ENCODE data around the gene PLA2G15. TPM values are rescaled to one million over a fixed set of nuclear protein-coding genes. Genes with fewer than 3 reads are reported as not detected.

PLA2G15 gene
- total and polyA plus RNA-seq, 2 experiments from 2014 or later, result 24.8 to 36.2 TPM

DNA sequence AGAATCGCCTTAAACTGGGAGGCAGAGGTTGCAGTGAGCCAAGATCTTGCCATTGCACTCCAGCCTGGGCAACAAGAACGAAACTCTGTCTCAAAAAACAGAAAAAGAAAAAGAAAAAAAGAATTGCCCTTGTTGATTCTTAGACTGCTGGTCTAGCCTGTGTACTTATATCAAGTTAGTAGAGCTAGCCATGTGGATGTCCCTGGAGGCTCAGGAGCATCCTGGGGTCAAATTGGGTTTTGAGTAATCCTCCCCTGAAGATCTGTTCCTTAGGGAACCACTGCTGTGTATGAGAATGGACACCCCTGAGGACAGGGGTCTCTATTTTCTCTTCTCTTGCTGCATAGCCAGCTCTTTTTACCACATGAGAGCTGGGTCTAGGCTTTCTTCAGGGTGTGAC, 44.0 kb downstream of the PLA2G15 start:
- Histone ChIP-seq H3K27ac (peak overlapping the region; percentile 87; the same call in 1 of the 2 replicates), H3K9me3 (ENCODE audit: low read depth) (no peaks in the 10 kb centered on the region), H3K9ac (no peak overlapping the region), H2AFZ (no peak overlapping the region), H3K36me3 (ENCODE audit: low read depth) (peaks cover 22% of the 10 kb centered on the region), H3K4me2 (ENCODE audit: unreplicated experiment) (peak overlapping the region; percentile 46), H3K4me1 (ENCODE audit: insufficient read depth) (peaks cover 44% of the 10 kb centered on the region), H3K9me2 (ENCODE audit: insufficient read depth) (no peaks in the 10 kb centered on the region), H3K4me3 (no peak overlapping the region), H3K79me2 (ENCODE audit: insufficient read depth) (peaks cover 90% of the 10 kb centered on the region), H3F3A (ENCODE audit: insufficient read depth) (peaks cover 37% of the 10 kb centered on the region), H3K27me3 (replicated peaks; ENCODE audit: insufficient read depth) (no peaks in the 10 kb centered on the region), H4K20me1 (ENCODE audit: insufficient read depth) (0 out of 2 replicates have a peak, but pooled peaks cover 3% of the 10 kb centered on the region)
- WGBS, 2 experiments (ENCODE audit: low coverage in 1 of 2, low lambda C conversion rate in 2 of 2, missing lambda C conversion rate in 2 of 2), result 90 to 92% methylated on average over 2 of the region's 2 CpGs
- DNase-seq, result no peak
- in situ Hi-C loops (cut with MboI), result no loop called here
- TF ChIP-seq EZH2phosphoT487 (IDR thresholded peaks at IDR 0.05; ENCODE audit: insufficient read depth, low read depth) (no peak), EZH2 (IDR thresholded peaks at IDR 0.05; ENCODE audit: insufficient read depth, poor library complexity, severe bottlenecking) (no peak)

DNA sequence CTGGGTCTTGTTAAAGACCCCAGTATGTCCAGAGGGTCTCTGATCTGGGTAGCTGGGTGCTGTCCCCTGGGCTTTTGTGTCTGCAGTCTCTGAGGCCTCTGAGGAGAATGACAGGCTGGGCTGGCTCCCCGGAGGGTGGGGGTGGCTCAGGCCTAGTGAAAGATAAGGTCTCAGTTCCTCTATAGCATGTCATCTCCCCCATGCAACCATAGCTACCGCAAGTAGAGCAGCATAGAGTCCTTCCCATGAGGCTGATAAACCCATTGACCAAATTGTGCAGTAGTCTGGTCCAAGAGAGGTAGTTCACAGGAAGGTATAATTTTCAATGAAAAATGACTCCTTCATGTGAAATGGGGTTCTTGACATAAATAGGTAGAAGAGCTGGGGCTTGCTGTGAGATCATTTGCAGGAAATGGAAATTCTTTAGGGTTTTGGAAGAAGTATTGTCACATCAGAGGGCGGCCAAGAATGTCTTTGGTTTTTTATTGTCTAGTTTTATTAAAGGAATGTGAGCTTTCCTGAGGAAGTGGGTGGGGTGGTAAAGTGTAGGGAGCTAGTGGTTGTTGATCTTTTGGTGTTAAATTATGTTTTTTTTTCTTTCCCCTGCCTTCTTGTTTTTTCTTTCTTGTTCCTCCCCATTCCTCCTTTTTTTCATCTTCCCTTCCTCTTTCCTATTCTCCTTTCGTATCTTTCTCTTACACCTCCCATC, 44.6 kb downstream of the PLA2G15 start:
- Histone ChIP-seq H4K20me1 (ENCODE audit: insufficient read depth) (0 out of 2 replicates have a peak, but pooled peaks cover 3% of the 10 kb centered on the region), H3K27ac (peak overlapping the region; percentile 87)
- DNase-seq, result peak; percentile 54

DNA sequence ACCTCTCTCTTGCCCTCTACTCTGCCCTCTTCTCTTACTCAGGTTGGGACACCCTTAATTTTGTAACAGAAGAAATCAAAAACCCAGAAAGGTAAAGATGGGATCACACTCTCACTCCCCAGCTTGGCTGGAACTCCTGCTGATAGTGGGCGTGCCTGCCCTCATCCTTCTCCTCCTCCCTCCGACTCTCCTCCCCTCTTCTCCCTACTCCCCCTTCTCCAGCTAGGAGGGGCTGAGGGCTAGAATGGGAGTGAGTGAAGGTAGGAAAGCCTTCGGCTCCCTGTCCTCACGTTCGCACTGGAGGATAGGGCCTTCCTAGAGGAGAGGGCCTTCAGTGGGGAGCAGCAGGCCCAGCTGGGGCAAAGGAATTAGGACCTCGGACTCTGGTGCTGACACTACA, 45.3 kb downstream of the PLA2G15 start:
- H3K9me2 ChIP-seq (ENCODE audit: insufficient read depth), result no peaks in the 10 kb centered on the region
- no peak overlapping the region for H2AFZ ChIP-seq
- no peak for DNase-seq
- peak overlapping the region; percentile 11 for H3K27ac ChIP-seq
- H3K9me3 ChIP-seq (ENCODE audit: low read depth), result no peaks in the 10 kb centered on the region
- peaks cover 44% of the 10 kb centered on the region for H3K4me1 ChIP-seq (ENCODE audit: insufficient read depth)
- H3K79me2 ChIP-seq (ENCODE audit: insufficient read depth), result peaks cover 90% of the 10 kb centered on the region
- 0 out of 2 replicates have a peak, but pooled peaks cover 3% of the 10 kb centered on the region for H4K20me1 ChIP-seq (ENCODE audit: insufficient read depth)
- peaks cover 27% of the 10 kb centered on the region for H3K36me3 ChIP-seq (ENCODE audit: low read depth)
- TF ChIP-seq EZH2phosphoT487 (IDR thresholded peaks at IDR 0.05; ENCODE audit: insufficient read depth, low read depth) (no peak), EZH2 (IDR thresholded peaks at IDR 0.05; ENCODE audit: insufficient read depth, poor library complexity, severe bottlenecking) (no peak)
- 88 to 89% methylated on average over 5 to 6 of the region's 6 CpGs for WGBS, 2 experiments (ENCODE audit: low coverage in 1 of 2, low lambda C conversion rate in 2 of 2, missing lambda C conversion rate in 2 of 2)
- no peak overlapping the region for H3K9ac ChIP-seq
- no peaks in the 10 kb centered on the region for H3K27me3 ChIP-seq (replicated peaks; ENCODE audit: insufficient read depth)
- H3K4me3 ChIP-seq, result no peak overlapping the region
- peak overlapping the region; percentile 46 for H3K4me2 ChIP-seq (ENCODE audit: unreplicated experiment)
- peaks cover 37% of the 10 kb centered on the region for H3F3A ChIP-seq (ENCODE audit: insufficient read depth)
- in situ Hi-C loops (cut with MboI), result no loop called here

More for the DNA sequence above, 44.6 kb downstream of the PLA2G15 start:
- Histone ChIP-seq H3K4me2 (ENCODE audit: unreplicated experiment) (peak overlapping the region; percentile 46), H3K9ac (no peak overlapping the region), H3K4me3 (no peak overlapping the region), H3K9me2 (ENCODE audit: insufficient read depth) (no peaks in the 10 kb centered on the region), H2AFZ (no peak overlapping the region), H3F3A (ENCODE audit: insufficient read depth) (peaks cover 37% of the 10 kb centered on the region), H3K79me2 (ENCODE audit: insufficient read depth) (peaks cover 90% of the 10 kb centered on the region), H3K36me3 (ENCODE audit: low read depth) (peaks cover 23% of the 10 kb centered on the region), H3K4me1 (ENCODE audit: insufficient read depth) (peaks cover 44% of the 10 kb centered on the region), H3K9me3 (ENCODE audit: low read depth) (no peaks in the 10 kb centered on the region), H3K27me3 (replicated peaks; ENCODE audit: insufficient read depth) (no peaks in the 10 kb centered on the region)
- in situ Hi-C loops (cut with MboI), result no loop called here
- TF ChIP-seq EZH2 (IDR thresholded peaks at IDR 0.05; ENCODE audit: insufficient read depth, poor library complexity, severe bottlenecking) (no peak), EZH2phosphoT487 (IDR thresholded peaks at IDR 0.05; ENCODE audit: insufficient read depth, low read depth) (no peak)
- 68 to 73% methylated on average over 4 of the region's 4 CpGs for WGBS, 2 experiments (ENCODE audit: low coverage in 1 of 2, low lambda C conversion rate in 2 of 2, missing lambda C conversion rate in 2 of 2)

DNA sequence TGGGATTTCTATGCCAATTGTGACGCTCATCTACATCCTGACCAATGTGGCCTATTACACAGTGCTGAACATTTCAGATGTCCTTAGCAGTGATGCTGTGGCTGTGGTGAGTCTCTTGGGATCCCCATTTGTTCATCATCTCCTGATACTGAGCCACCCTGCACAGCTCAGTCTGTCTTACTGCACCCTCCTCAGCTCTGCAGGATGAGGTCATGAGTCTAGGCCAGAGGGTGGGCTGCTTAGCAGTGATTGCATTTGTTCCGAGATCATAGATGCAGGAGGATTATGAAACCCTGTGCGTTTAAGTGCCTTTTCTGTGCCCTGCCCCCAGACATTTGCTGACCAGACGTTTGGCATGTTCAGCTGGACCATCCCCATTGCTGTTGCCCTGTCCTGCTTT, 46.1 kb downstream of the PLA2G15 start:
- no peak overlapping the region for H3K9ac ChIP-seq
- in situ Hi-C loops (cut with MboI), result no loop called here
- H3K27ac ChIP-seq, result no peak overlapping the region
- WGBS, 2 experiments (ENCODE audit: low coverage in 1 of 2, low lambda C conversion rate in 2 of 2, missing lambda C conversion rate in 2 of 2), result 47 to 54% methylated on average over 4 of the region's 4 CpGs
- H3K4me1 ChIP-seq (ENCODE audit: insufficient read depth), result peaks cover 44% of the 10 kb centered on the region
- H3K9me3 ChIP-seq (ENCODE audit: low read depth), result no peaks in the 10 kb centered on the region
- no peaks in the 10 kb centered on the region for H3K9me2 ChIP-seq (ENCODE audit: insufficient read depth)
- H2AFZ ChIP-seq, result no peak overlapping the region
- peaks cover 37% of the 10 kb centered on the region for H3F3A ChIP-seq (ENCODE audit: insufficient read depth)
- peaks cover 90% of the 10 kb centered on the region for H3K79me2 ChIP-seq (ENCODE audit: insufficient read depth)
- H3K36me3 ChIP-seq (ENCODE audit: low read depth), result peaks cover 33% of the 10 kb centered on the region
- H4K20me1 ChIP-seq (ENCODE audit: insufficient read depth), result 0 out of 2 replicates have a peak, but pooled peaks cover 3% of the 10 kb centered on the region
- H3K4me3 ChIP-seq, result no peak overlapping the region
- H3K27me3 ChIP-seq (replicated peaks; ENCODE audit: insufficient read depth), result no peaks in the 10 kb centered on the region
- no peak overlapping the region for H3K4me2 ChIP-seq (ENCODE audit: unreplicated experiment)
- no peak for DNase-seq
- TF ChIP-seq EZH2 (IDR thresholded peaks at IDR 0.05; ENCODE audit: insufficient read depth, poor library complexity, severe bottlenecking) (no peak), EZH2phosphoT487 (IDR thresholded peaks at IDR 0.05; ENCODE audit: insufficient read depth, low read depth) (no peak)

Data from GM23248 (cell line).